ENCODE data around the gene LCE3B.

LCE3B gene

GRCh38 chr1:152613511-152613910 is at the start of gene LCE3B:
Gene LCE3B (plus strand): TSS chr1:152613811. CDS start chr1:152613811, 0 bp downstream.
- H3K4me3 ChIP-seq (ENCODE audit: low read depth, low read length, poor library complexity, severe bottlenecking), result no peak within 1 kb of the TSS
- H3K27me3 ChIP-seq (ENCODE audit: insufficient read depth, low read length), result no peaks in the 10 kb centered on the region
- no peaks in the 10 kb centered on the region for H3K9me3 ChIP-seq (ENCODE audit: low read length)
- no peak within 1 kb of the TSS for H3K4me2 ChIP-seq (ENCODE audit: low read length)
- TF ChIP-seq CTCF (IDR thresholded peaks at IDR 0.05; ENCODE audit: low read length) (no peak), EZH2 (IDR thresholded peaks at IDR 0.05; ENCODE audit: borderline replicate concordance, low read length) (no peak)
- H3K4me1 ChIP-seq (ENCODE audit: insufficient read depth, low read length, severe bottlenecking), result no peaks in the 10 kb centered on the region
- no peaks in the 10 kb centered on the region for H3K79me2 ChIP-seq (ENCODE audit: insufficient read depth, low read length)
- H3K9ac ChIP-seq (ENCODE audit: low read length), result no peak within 1 kb of the TSS
- H3F3A ChIP-seq (ENCODE audit: insufficient read depth, low read length), result no peaks in the 10 kb centered on the region
- no peak within 1 kb of the TSS for H2AFZ ChIP-seq (ENCODE audit: low read length)
- H3K27ac ChIP-seq (ENCODE audit: low read depth, low read length, poor library complexity, severe bottlenecking), result no peak within 1 kb of the TSS
- no peaks in the 10 kb centered on the region for H4K20me1 ChIP-seq (ENCODE audit: insufficient read depth, low read length)
- no peaks in the 10 kb centered on the region for H3K36me3 ChIP-seq (ENCODE audit: insufficient read depth, low read length)
- no peaks in the 10 kb centered on the region for H3K9me2 ChIP-seq (ENCODE audit: low read depth, low read length)

- no peaks in the 10 kb centered on the region for H3K79me2 ChIP-seq (ENCODE audit: insufficient read depth, low read length)
- H3K27ac ChIP-seq (ENCODE audit: low read depth, low read length, poor library complexity, severe bottlenecking), result no peak overlapping the region
- no peak overlapping the region for H3K9ac ChIP-seq (ENCODE audit: low read length)
- no peak for TF ChIP-seq CTCF (IDR thresholded peaks at IDR 0.05; ENCODE audit: low read length)
- no peak for TF ChIP-seq EZH2 (IDR thresholded peaks at IDR 0.05; ENCODE audit: borderline replicate concordance, low read length)
- no peaks in the 10 kb centered on the region for H3K9me2 ChIP-seq (ENCODE audit: low read depth, low read length)
- no peaks in the 10 kb centered on the region for H3K9me3 ChIP-seq (ENCODE audit: low read length)
- H3F3A ChIP-seq (ENCODE audit: insufficient read depth, low read length), result no peaks in the 10 kb centered on the region
- no peaks in the 10 kb centered on the region for H3K36me3 ChIP-seq (ENCODE audit: insufficient read depth, low read length)
- H3K27me3 ChIP-seq (ENCODE audit: insufficient read depth, low read length), result no peaks in the 10 kb centered on the region
- H4K20me1 ChIP-seq (ENCODE audit: insufficient read depth, low read length), result no peaks in the 10 kb centered on the region
- H3K4me1 ChIP-seq (ENCODE audit: insufficient read depth, low read length, severe bottlenecking), result no peaks in the 10 kb centered on the region
- no peak overlapping the region for H3K4me2 ChIP-seq (ENCODE audit: low read length)
- no peak overlapping the region for H2AFZ ChIP-seq (ENCODE audit: low read length)
- H3K4me3 ChIP-seq (ENCODE audit: low read depth, low read length, poor library complexity, severe bottlenecking), result no peak overlapping the region
Measured at GRCh38 chr1:152565115-152565514, 48.5 kb upstream of the LCE3B start.

- H3K9me3 ChIP-seq (ENCODE audit: low read length), result no peaks in the 10 kb centered on the region
- no peak overlapping the region for H3K4me3 ChIP-seq (ENCODE audit: low read depth, low read length, poor library complexity, severe bottlenecking)
- H3K27ac ChIP-seq (ENCODE audit: low read depth, low read length, poor library complexity, severe bottlenecking), result no peak overlapping the region
- TF ChIP-seq CTCF (IDR thresholded peaks at IDR 0.05; ENCODE audit: low read length), result no peak
- TF ChIP-seq EZH2 (IDR thresholded peaks at IDR 0.05; ENCODE audit: borderline replicate concordance, low read length), result no peak
- no peak overlapping the region for H3K4me2 ChIP-seq (ENCODE audit: low read length)
- no peak overlapping the region for H3K9ac ChIP-seq (ENCODE audit: low read length)
- no peaks in the 10 kb centered on the region for H3K36me3 ChIP-seq (ENCODE audit: insufficient read depth, low read length)
- no peaks in the 10 kb centered on the region for H3K27me3 ChIP-seq (ENCODE audit: insufficient read depth, low read length)
- H3K9me2 ChIP-seq (ENCODE audit: low read depth, low read length), result no peaks in the 10 kb centered on the region
- no peaks in the 10 kb centered on the region for H4K20me1 ChIP-seq (ENCODE audit: insufficient read depth, low read length)
- no peaks in the 10 kb centered on the region for H3K4me1 ChIP-seq (ENCODE audit: insufficient read depth, low read length, severe bottlenecking)
- H3K79me2 ChIP-seq (ENCODE audit: insufficient read depth, low read length), result no peaks in the 10 kb centered on the region
- H3F3A ChIP-seq (ENCODE audit: insufficient read depth, low read length), result no peaks in the 10 kb centered on the region
- no peak overlapping the region for H2AFZ ChIP-seq (ENCODE audit: low read length)
Measured at GRCh38 chr1:152565535-152566215, 47.9 kb upstream of the LCE3B start.
